HG03045 (cell line): ENCODE measurements around the gene PLPP7.

ENCODE experiments used
- ATAC-seq: cut with Tn5 transposase; IDR thresholded peaks from one replicate; pipeline ENCODE4 v1.9.1; 2021; ENCODE audit warnings: mild to moderate bottlenecking, moderate library complexity; ENCODE audit not compliant: unreplicated experiment

Gene PLPP7

GRCh38 chr9:131280660-131281059 lies 8.9 kb upstream of the PLPP7 start:
- ATAC-seq, result no peak

- no peak for ATAC-seq
Observed at GRCh38 chr9:131281119-131281965, 8.2 kb upstream of the PLPP7 start.

- ATAC-seq, result no peak
Observed at GRCh38 chr9:131282175-131282574, 7.3 kb upstream of the PLPP7 start.

- ATAC-seq, result no peak
Observed at GRCh38 chr9:131282688-131283422, 6.7 kb upstream of the PLPP7 start.

- no peak for ATAC-seq
Observed at GRCh38 chr9:131284856-131285255, 4.7 kb upstream of the PLPP7 start.

- ATAC-seq, result no peak
Observed at GRCh38 chr9:131287359-131287758, 2.2 kb upstream of the PLPP7 start.

- no peak for ATAC-seq
Observed at GRCh38 chr9:131288217-131288616, 1.3 kb upstream of the PLPP7 start.

- ATAC-seq, result no peak
Observed at GRCh38 chr9:131290036-131290766, 678 bp downstream of the PLPP7 start.

GRCh38 chr9:131290767-131291370 lies 1.3 kb downstream of the PLPP7 start:
- no peak for ATAC-seq

GRCh38 chr9:131291795-131292315 lies 2.3 kb downstream of the PLPP7 start:
- ATAC-seq, result no peak

GRCh38 chr9:131292937-131293336 lies 3.4 kb downstream of the PLPP7 start:
- ATAC-seq, result no peak

- no peak for ATAC-seq
Observed at GRCh38 chr9:131296460-131296859, 6.9 kb downstream of the PLPP7 start.

GRCh38 chr9:131296906-131297500 lies 7.5 kb downstream of the PLPP7 start:
- no peak for ATAC-seq

- no peak for ATAC-seq
Observed at GRCh38 chr9:131297903-131298302, 8.4 kb downstream of the PLPP7 start.

GRCh38 chr9:131298341-131298740 lies 8.8 kb downstream of the PLPP7 start:
- ATAC-seq, result no peak

GRCh38 chr9:131298816-131299215 lies 9.3 kb downstream of the PLPP7 start:
- no peak for ATAC-seq

- ATAC-seq, result no peak
Observed at GRCh38 chr9:131299346-131299960, 9.9 kb downstream of the PLPP7 start.

GRCh38 chr9:131299961-131300347 lies 10.4 kb downstream of the PLPP7 start:
- ATAC-seq, result no peak

- no peak for ATAC-seq
Observed at GRCh38 chr9:131300444-131300843, 10.9 kb downstream of the PLPP7 start.
